WTC11 (cell line): ENCODE results near the gene ALG14. TPM values are rescaled to one million over a fixed set of nuclear protein-coding genes. Genes with fewer than 3 reads are reported as not detected.

Experiments
- ATAC-seq: fragments of 200-7000 bp; cut with Tn5 transposase; 2 replicates; pipeline ENCODE4 v1.10.0; 2021; ENCODE audit warnings: mild to moderate bottlenecking, moderate library complexity
- CTCF ChIA-PET: fragments of 300-600 bp; sonication (Branson Sonifier 250); formaldehyde crosslinking; loops from one replicate; lab custom pipeline; 2021; ENCODE audit warnings: antibody characterized with exemption; lab: Charles Lee
- POLR2A ChIA-PET: fragments of 350-600 bp; sonication (Branson Sonifier 250); formaldehyde crosslinking; loops from one replicate; lab custom pipeline; 2021; ENCODE audit warnings: antibody characterized with exemption; lab: Charles Lee
- DNase-seq: peaks from one replicate; pipeline ENCODE4 v3.0.0; 2021; ENCODE audit warnings: low spot score
- H3K27ac Mint-ChIP-seq: 2 replicates; pipeline ENCODE4 v1.8.0; 2021; ENCODE audit warnings: mixed read lengths
- H3K27me3 Mint-ChIP-seq: 2 replicates; pipeline ENCODE4 v1.8.0; 2021; ENCODE audit warnings: low read depth, mild to moderate bottlenecking, moderate library complexity, mixed read lengths
- H3K36me3 Mint-ChIP-seq: 2 replicates; pipeline ENCODE4 v1.8.0; 2021; ENCODE audit warnings: mixed read lengths
- H3K4me1 Mint-ChIP-seq: 2 replicates; pipeline ENCODE4 v1.8.0; 2022; ENCODE audit warnings: mixed read lengths
- H3K4me3 Mint-ChIP-seq: 2 replicates; pipeline ENCODE4 v1.8.0; 2021; ENCODE audit warnings: mild to moderate bottlenecking, moderate library complexity, mixed read lengths
- H3K9me3 Mint-ChIP-seq: 2 replicates; pipeline ENCODE4 v1.8.0; 2021; ENCODE audit warnings: mixed read lengths
- AFF4 ChIP-seq: sonication (generic); formaldehyde crosslinking; IDR thresholded peaks from 2 replicates; pipeline ENCODE4 v1.8.1; 2023; ENCODE audit warnings: mild to moderate bottlenecking, missing genetic modification reagents, borderline replicate concordance
- ATF1 ChIP-seq: sonication (generic); formaldehyde crosslinking; IDR thresholded peaks from 2 replicates; pipeline ENCODE4 v1.8.1; 2023; ENCODE audit warnings: mild to moderate bottlenecking, moderate library complexity, missing genetic modification reagents
- CDX4 ChIP-seq: fragments of 250-450 bp; sonication (Bioruptor Pico); IDR thresholded peaks from 2 replicates; pipeline ENCODE4 v1.9.0; 2021; ENCODE audit warnings: moderate library complexity, mild to moderate bottlenecking, inconsistent platforms, borderline replicate concordance
- CREB1 ChIP-seq: sonication (generic); formaldehyde crosslinking; IDR thresholded peaks from 2 replicates; pipeline ENCODE4 v1.8.0; 2023; ENCODE audit warnings: mild to moderate bottlenecking, missing genetic modification reagents
- CREM ChIP-seq: sonication (generic); formaldehyde crosslinking; IDR thresholded peaks from 2 replicates; pipeline ENCODE4 v1.8.1; 2022; ENCODE audit warnings: mild to moderate bottlenecking, missing genetic modification reagents, moderate library complexity
- EMX1 ChIP-seq: fragments of 250-450 bp; sonication (Bioruptor Pico); IDR thresholded peaks from 2 replicates; pipeline ENCODE4 v1.8.0; 2021; ENCODE audit warnings: mild to moderate bottlenecking
- ESRRA ChIP-seq: sonication (generic); formaldehyde crosslinking; IDR thresholded peaks from 2 replicates; pipeline ENCODE4 v1.8.1; 2022; ENCODE audit warnings: mild to moderate bottlenecking, missing genetic modification reagents, borderline replicate concordance
- ETV6 ChIP-seq: sonication (generic); formaldehyde crosslinking; IDR thresholded peaks from 2 replicates; pipeline ENCODE4 v1.8.1; 2022; ENCODE audit warnings: mild to moderate bottlenecking, missing genetic modification reagents
- FOXJ3 ChIP-seq: sonication (generic); formaldehyde crosslinking; IDR thresholded peaks from 2 replicates; pipeline ENCODE4 v1.9.0; 2021; ENCODE audit warnings: missing genetic modification reagents, mild to moderate bottlenecking, borderline replicate concordance
- GRHL2 ChIP-seq: fragments of 250-450 bp; sonication (Bioruptor Pico); IDR thresholded peaks from 2 replicates; pipeline ENCODE4 v1.8.0; 2022; ENCODE audit warnings: mild to moderate bottlenecking, moderate library complexity; ENCODE audit not compliant: insufficient replicate concordance, severe bottlenecking
- HMGXB4 ChIP-seq: sonication (generic); formaldehyde crosslinking; IDR thresholded peaks from 2 replicates; pipeline ENCODE4 v1.8.1; 2023; ENCODE audit warnings: mild to moderate bottlenecking, moderate library complexity, missing genetic modification reagents
- NFATC4 ChIP-seq: fragments of 250-450 bp; sonication (Bioruptor Pico); IDR thresholded peaks from 2 replicates; pipeline ENCODE4 v1.9.0; 2021; ENCODE audit warnings: mild to moderate bottlenecking
- NFE2L1 ChIP-seq: sonication (generic); formaldehyde crosslinking; IDR thresholded peaks from 2 replicates; pipeline ENCODE4 v1.8.1; 2023; ENCODE audit warnings: missing genetic modification reagents
- NR2C2 ChIP-seq: sonication (generic); formaldehyde crosslinking; IDR thresholded peaks from 2 replicates; pipeline ENCODE4 v1.8.0; 2022; ENCODE audit warnings: mild to moderate bottlenecking, missing genetic modification reagents
- OVOL2 ChIP-seq: fragments of 250-450 bp; sonication (Bioruptor Pico); IDR thresholded peaks from 2 replicates; pipeline ENCODE4 v1.9.0; 2021; ENCODE audit warnings: mild to moderate bottlenecking, borderline replicate concordance
- TEAD1 ChIP-seq: sonication (generic); formaldehyde crosslinking; IDR thresholded peaks from 2 replicates; pipeline ENCODE4 v1.8.0; 2022; ENCODE audit warnings: mild to moderate bottlenecking, missing genetic modification reagents
- TP53 ChIP-seq: sonication (generic); formaldehyde crosslinking; IDR thresholded peaks from 2 replicates; pipeline ENCODE4 v1.8.1; 2023; ENCODE audit warnings: mild to moderate bottlenecking, missing genetic modification reagents
- ZNF121 ChIP-seq: sonication (generic); formaldehyde crosslinking; IDR thresholded peaks from 2 replicates; pipeline ENCODE4 v1.8.0; 2023; ENCODE audit warnings: missing genetic modification reagents
- ZNF219 ChIP-seq: sonication (generic); formaldehyde crosslinking; IDR thresholded peaks from 2 replicates; pipeline ENCODE4 v1.8.0; 2023; ENCODE audit warnings: missing genetic modification reagents, mild to moderate bottlenecking, borderline replicate concordance
- ZNF232 ChIP-seq: sonication (generic); formaldehyde crosslinking; IDR thresholded peaks from 2 replicates; pipeline ENCODE4 v1.8.0; 2022; ENCODE audit warnings: mild to moderate bottlenecking, missing genetic modification reagents
- total RNA-seq: library from RNA; stranded (reverse); gene quantifications from 3 replicates; pipeline ENCODE4 v1.2.3, GENCODE V29; 2021
- TF ChIP-seq, protein P1 (sequence below): sonication (generic); formaldehyde crosslinking; IDR thresholded peaks from 2 replicates; pipeline ENCODE4 v1.8.0; 2022; ENCODE audit warnings: mild to moderate bottlenecking, missing genetic modification reagents
- TF ChIP-seq, protein P2 (sequence below): sonication (generic); formaldehyde crosslinking; IDR thresholded peaks from 2 replicates; pipeline ENCODE4 v1.8.0; 2023; ENCODE audit warnings: missing genetic modification reagents
- TF ChIP-seq, protein P3 (sequence below): sonication (generic); formaldehyde crosslinking; IDR thresholded peaks from 2 replicates; pipeline ENCODE4 v1.8.1; 2022; ENCODE audit warnings: mild to moderate bottlenecking, missing genetic modification reagents, moderate library complexity, borderline replicate concordance
- TF ChIP-seq, protein P4 (sequence below): fragments of 250-450 bp; sonication (Bioruptor Pico); IDR thresholded peaks from 2 replicates; pipeline ENCODE4 v1.9.0; 2021; ENCODE audit warnings: mild to moderate bottlenecking

The ALG14 gene
- total RNA-seq, 1 experiment from 2014 or later, result 2.3 TPM

- TF ChIP-seq CREB1 (CRISPR knock-in tag) (no peak), ZNF121 (no peak), NFATC4 (CRISPR knock-in tag) (no peak)
These were observed 36.0 kb upstream of the ALG14 start (continued) for GRCh38 chr1:95108792-95109191.

DNA sequence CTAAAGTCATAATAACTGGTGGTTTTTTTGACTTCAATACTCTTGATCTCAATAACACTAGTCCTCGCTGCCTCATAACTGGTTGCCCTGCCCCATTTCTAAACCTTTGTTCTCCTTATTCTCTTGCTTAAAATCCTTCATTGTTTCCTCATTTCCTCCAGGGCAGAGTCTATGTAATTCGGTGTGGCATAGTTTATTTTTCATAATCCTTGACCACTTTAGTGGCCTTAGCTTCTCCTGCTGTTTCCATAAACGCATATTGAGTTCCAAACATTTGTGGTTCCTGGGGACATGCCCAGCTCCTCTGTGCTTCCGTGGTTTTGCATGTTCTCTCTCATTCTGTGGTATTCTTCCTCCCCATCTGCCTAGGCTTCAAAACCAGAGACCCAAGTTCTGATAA lies 25.4 kb upstream of the ALG14 start:
- POLR2A ChIA-PET, result no interaction called here
- TF ChIP-seq ESRRA (CRISPR knock-in tag) (no peak), ZNF219 (CRISPR knock-in tag) (no peak), ZNF121 (no peak), CREM (no peak), OVOL2 (no peak), ETV6 (no peak), TEAD1 (no peak), NFE2L1 (CRISPR knock-in tag) (no peak), HMGXB4 (CRISPR knock-in tag) (no peak), FOXJ3 (CRISPR knock-in tag) (no peak), TP53 (CRISPR knock-in tag) (no peak), EMX1 (CRISPR knock-in tag) (no peak), GRHL2 (CRISPR knock-in tag) (no peak)
- TF ChIP-seq, protein P1, sequence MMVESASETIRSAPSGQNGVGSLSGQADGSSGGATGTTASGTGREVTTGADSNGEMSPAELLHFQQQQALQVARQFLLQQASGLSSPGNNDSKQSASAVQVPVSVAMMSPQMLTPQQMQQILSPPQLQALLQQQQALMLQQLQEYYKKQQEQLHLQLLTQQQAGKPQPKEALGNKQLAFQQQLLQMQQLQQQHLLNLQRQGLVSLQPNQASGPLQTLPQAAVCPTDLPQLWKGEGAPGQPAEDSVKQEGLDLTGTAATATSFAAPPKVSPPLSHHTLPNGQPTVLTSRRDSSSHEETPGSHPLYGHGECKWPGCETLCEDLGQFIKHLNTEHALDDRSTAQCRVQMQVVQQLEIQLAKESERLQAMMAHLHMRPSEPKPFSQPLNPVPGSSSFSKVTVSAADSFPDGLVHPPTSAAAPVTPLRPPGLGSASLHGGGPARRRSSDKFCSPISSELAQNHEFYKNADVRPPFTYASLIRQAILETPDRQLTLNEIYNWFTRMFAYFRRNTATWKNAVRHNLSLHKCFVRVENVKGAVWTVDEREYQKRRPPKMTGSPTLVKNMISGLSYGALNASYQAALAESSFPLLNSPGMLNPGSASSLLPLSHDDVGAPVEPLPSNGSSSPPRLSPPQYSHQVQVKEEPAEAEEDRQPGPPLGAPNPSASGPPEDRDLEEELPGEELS (CRISPR knock-in tag), result no peak
- TF ChIP-seq, protein P2, sequence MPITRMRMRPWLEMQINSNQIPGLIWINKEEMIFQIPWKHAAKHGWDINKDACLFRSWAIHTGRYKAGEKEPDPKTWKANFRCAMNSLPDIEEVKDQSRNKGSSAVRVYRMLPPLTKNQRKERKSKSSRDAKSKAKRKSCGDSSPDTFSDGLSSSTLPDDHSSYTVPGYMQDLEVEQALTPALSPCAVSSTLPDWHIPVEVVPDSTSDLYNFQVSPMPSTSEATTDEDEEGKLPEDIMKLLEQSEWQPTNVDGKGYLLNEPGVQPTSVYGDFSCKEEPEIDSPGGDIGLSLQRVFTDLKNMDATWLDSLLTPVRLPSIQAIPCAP (CRISPR knock-in tag), result no peak
- TF ChIP-seq, protein P3, sequence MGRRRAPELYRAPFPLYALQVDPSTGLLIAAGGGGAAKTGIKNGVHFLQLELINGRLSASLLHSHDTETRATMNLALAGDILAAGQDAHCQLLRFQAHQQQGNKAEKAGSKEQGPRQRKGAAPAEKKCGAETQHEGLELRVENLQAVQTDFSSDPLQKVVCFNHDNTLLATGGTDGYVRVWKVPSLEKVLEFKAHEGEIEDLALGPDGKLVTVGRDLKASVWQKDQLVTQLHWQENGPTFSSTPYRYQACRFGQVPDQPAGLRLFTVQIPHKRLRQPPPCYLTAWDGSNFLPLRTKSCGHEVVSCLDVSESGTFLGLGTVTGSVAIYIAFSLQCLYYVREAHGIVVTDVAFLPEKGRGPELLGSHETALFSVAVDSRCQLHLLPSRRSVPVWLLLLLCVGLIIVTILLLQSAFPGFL, result no peak
- TF ChIP-seq, protein P4, sequence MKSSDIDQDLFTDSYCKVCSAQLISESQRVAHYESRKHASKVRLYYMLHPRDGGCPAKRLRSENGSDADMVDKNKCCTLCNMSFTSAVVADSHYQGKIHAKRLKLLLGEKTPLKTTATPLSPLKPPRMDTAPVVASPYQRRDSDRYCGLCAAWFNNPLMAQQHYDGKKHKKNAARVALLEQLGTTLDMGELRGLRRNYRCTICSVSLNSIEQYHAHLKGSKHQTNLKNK (CRISPR knock-in tag), result no peak
- no peaks in the 10 kb centered on the region for H3K9me3 Mint-ChIP-seq
- H3K27ac Mint-ChIP-seq, result no peak overlapping the region
- ATAC-seq (no peak), DNase-seq (no peak)
- H3K36me3 Mint-ChIP-seq, result no peaks in the 10 kb centered on the region
- CTCF ChIA-PET, result interaction anchor here (0.6 kb wide), 1 partner anchor 506 kb away, joined by 3 read pairs; no protein-coding TSS in a partner anchor
- no peaks in the 10 kb centered on the region for H3K27me3 Mint-ChIP-seq
- H3K4me3 Mint-ChIP-seq, result no peak overlapping the region
- H3K4me1 Mint-ChIP-seq, result no peaks in the 10 kb centered on the region

DNA sequence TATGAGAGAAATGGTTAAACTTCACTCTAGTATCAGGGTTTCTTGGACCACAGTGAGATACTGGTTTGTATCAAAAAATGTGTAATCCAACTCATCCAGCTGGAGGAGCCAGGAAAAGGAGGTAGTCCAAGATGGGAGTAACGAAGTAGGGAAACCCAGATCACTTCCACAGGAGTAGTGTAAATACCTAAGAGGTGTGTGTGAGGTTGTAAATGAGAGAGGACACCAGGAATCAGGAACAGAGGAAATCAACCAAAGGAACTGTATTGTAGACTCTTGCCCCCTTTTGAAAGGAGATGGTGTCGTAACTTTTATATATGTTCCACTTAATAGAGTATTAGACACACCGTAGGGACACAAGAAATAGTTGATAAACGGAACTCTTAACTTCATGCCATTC lies 24.7 kb upstream of the ALG14 start:
- Mint-ChIP-seq H3K4me3 (no peak overlapping the region), H3K27me3 (no peaks in the 10 kb centered on the region), H3K27ac (no peak overlapping the region), H3K36me3 (no peaks in the 10 kb centered on the region), H3K9me3 (peaks cover under 1% of the 10 kb centered on the region; the same call in 1 of the 2 replicates), H3K4me1 (no peaks in the 10 kb centered on the region)
- POLR2A ChIA-PET, result no interaction called here
- DNase-seq, result no peak
- ATAC-seq, result no peak
- CTCF ChIA-PET, result no interaction called here
- TF ChIP-seq ATF1 (CRISPR knock-in tag), result no peak
- no peak for TF ChIP-seq ZNF232 (CRISPR knock-in tag)
- TF ChIP-seq, protein P2 (CRISPR knock-in tag), result no peak
- TF ChIP-seq CDX4 (CRISPR knock-in tag), result no peak
- TF ChIP-seq NR2C2 (CRISPR knock-in tag), result no peak
- TF ChIP-seq AFF4 (CRISPR knock-in tag), result no peak
